ENCODE data around the gene MOB1B. TPM values are rescaled to one million over a fixed set of nuclear protein-coding genes. Genes with fewer than 3 reads are reported as not detected.

MOB1B gene
- total RNA-seq, 1 donor from 2014 or later = 26.0 TPM

- no peak for TF ChIP-seq CTCF (IDR thresholded peaks at IDR 0.05)
- H3K27me3 Mint-ChIP-seq (ENCODE audit: unreplicated experiment) = no peaks in the 10 kb centered on the region
- no peaks in the 10 kb centered on the region for H3K36me3 Mint-ChIP-seq (ENCODE audit: unreplicated experiment)
- H3K4me1 Mint-ChIP-seq (ENCODE audit: unreplicated experiment) = peaks cover 29% of the 10 kb centered on the region
- DNase-seq (ENCODE audit: extremely low spot score, unreplicated experiment) = no peak
- no peaks in the 10 kb centered on the region for H3K9me3 Mint-ChIP-seq (ENCODE audit: unreplicated experiment)
- peak overlapping the region; percentile 80 for H3K27ac Mint-ChIP-seq (ENCODE audit: unreplicated experiment)
- peak overlapping the region; percentile 41 for H3K4me3 Mint-ChIP-seq (ENCODE audit: unreplicated experiment)
Observed at GRCh38 chr4:70914631-70915030, 12.5 kb downstream of the MOB1B start.

GRCh38 chr4:70915036-70915815 is 13.1 kb downstream of the MOB1B start:
- no peak for DNase-seq (ENCODE audit: extremely low spot score, unreplicated experiment)
- peak overlapping the region; percentile 80 for H3K27ac Mint-ChIP-seq (ENCODE audit: unreplicated experiment)

GRCh38 chr4:70915874-70916559 is 13.8 kb downstream of the MOB1B start:
- DNase-seq (ENCODE audit: extremely low spot score, unreplicated experiment) = no peak
- Mint-ChIP-seq H3K9me3 (ENCODE audit: unreplicated experiment) (no peaks in the 10 kb centered on the region), H3K4me3 (ENCODE audit: unreplicated experiment) (peak overlapping the region; percentile 41), H3K27ac (ENCODE audit: unreplicated experiment) (peak overlapping the region; percentile 80), H3K27me3 (ENCODE audit: unreplicated experiment) (no peaks in the 10 kb centered on the region), H3K4me1 (ENCODE audit: unreplicated experiment) (peaks cover 29% of the 10 kb centered on the region), H3K36me3 (ENCODE audit: unreplicated experiment) (no peaks in the 10 kb centered on the region)
- TF ChIP-seq CTCF (IDR thresholded peaks at IDR 0.05) = no peak

More at GRCh38 chr4:70915036-70915815, 13.1 kb downstream of the MOB1B start:
- Mint-ChIP-seq H3K9me3 (ENCODE audit: unreplicated experiment) (no peaks in the 10 kb centered on the region), H3K4me3 (ENCODE audit: unreplicated experiment) (peak overlapping the region; percentile 41), H3K27me3 (ENCODE audit: unreplicated experiment) (no peaks in the 10 kb centered on the region), H3K36me3 (ENCODE audit: unreplicated experiment) (no peaks in the 10 kb centered on the region), H3K4me1 (ENCODE audit: unreplicated experiment) (peaks cover 29% of the 10 kb centered on the region)
- TF ChIP-seq CTCF (IDR thresholded peaks at IDR 0.05) = no peak

- H3K9me3 Mint-ChIP-seq (ENCODE audit: unreplicated experiment) = no peaks in the 10 kb centered on the region
- H3K4me3 Mint-ChIP-seq (ENCODE audit: unreplicated experiment) = no peak overlapping the region
- no peaks in the 10 kb centered on the region for H3K36me3 Mint-ChIP-seq (ENCODE audit: unreplicated experiment)
- H3K27ac Mint-ChIP-seq (ENCODE audit: unreplicated experiment) = no peak overlapping the region
- no peak for DNase-seq (ENCODE audit: extremely low spot score, unreplicated experiment)
- H3K27me3 Mint-ChIP-seq (ENCODE audit: unreplicated experiment) = no peaks in the 10 kb centered on the region
- peaks cover 23% of the 10 kb centered on the region for H3K4me1 Mint-ChIP-seq (ENCODE audit: unreplicated experiment)
- no peak for TF ChIP-seq CTCF (IDR thresholded peaks at IDR 0.05)
Observed at GRCh38 chr4:70920592-70920991, 18.4 kb downstream of the MOB1B start.

- no peak overlapping the region for H3K4me3 Mint-ChIP-seq (ENCODE audit: unreplicated experiment)
- H3K4me1 Mint-ChIP-seq (ENCODE audit: unreplicated experiment) = peaks cover 33% of the 10 kb centered on the region
- no peaks in the 10 kb centered on the region for H3K9me3 Mint-ChIP-seq (ENCODE audit: unreplicated experiment)
- no peak for TF ChIP-seq CTCF (IDR thresholded peaks at IDR 0.05)
- DNase-seq (ENCODE audit: extremely low spot score, unreplicated experiment) = no peak
- H3K27ac Mint-ChIP-seq (ENCODE audit: unreplicated experiment) = no peak overlapping the region
- no peaks in the 10 kb centered on the region for H3K27me3 Mint-ChIP-seq (ENCODE audit: unreplicated experiment)
- H3K36me3 Mint-ChIP-seq (ENCODE audit: unreplicated experiment) = no peaks in the 10 kb centered on the region
Observed at GRCh38 chr4:70925418-70925817, 23.2 kb downstream of the MOB1B start.

Data from osteocyte (in vitro differentiated cells).